HepG2 (cell line): ENCODE results near the gene CAMTA1. TPM values are rescaled to one million over a fixed set of nuclear protein-coding genes. Genes with fewer than 3 reads are reported as not detected.
"Not testable (repeated sequence)": the region's sequence is repeated elsewhere in the genome, so short reads cannot be mapped to it uniquely, and the experiment has no call there.

Source experiments
- ATAC-seq: fragments of 200-7000 bp; cut with Tn5 transposase; 3 replicates; pipeline ENCODE4 v1.9.1; 2020; ENCODE audit warnings: mild to moderate bottlenecking, moderate library complexity
- BruUV-seq: library from RNA; stranded (reverse); fragments of 400-500 nt; replicated peaks from 2 replicates; lab custom pipeline; 2021; lab: Mats Ljungman, UMichigan
- CTCF ChIA-PET: fragments of 300-600 bp; formaldehyde crosslinking; extraction: SDS; loops from one replicate; lab custom pipeline; 2021; ENCODE audit warnings: low total read pairs, inconsistent platforms, low intra/inter-chr PET ratio; lab: Yijun Ruan, JAX
- POLR2A ChIA-PET: fragments of 350-600 bp; sonication (Branson Sonifier 250); formaldehyde crosslinking; loops from one replicate; lab custom pipeline; 2020; ENCODE audit warnings: antibody characterized with exemption, inconsistent platforms; lab: Yijun Ruan, JAX
- DNase-seq: peaks from one replicate; pipeline ENCODE4 v3.0.0-alpha.2; 2015; ENCODE audit warnings: low spot score
- FAIRE-seq: peaks from 3 replicates; lab custom pipeline; 2011; peaks lifted over from hg19 to GRCh38; lab: Jason Lieb, UNC
- H2AFZ ChIP-seq: one replicate; pipeline ENCODE4 v1.6.1; 2011; ENCODE audit warnings: low read length, inconsistent platforms
- H3K27ac ChIP-seq: fragments of 300-600 bp; 3 replicates; pipeline ENCODE4 v1.8.0; 2011; ENCODE audit warnings: mixed run types, mild to moderate bottlenecking, mixed read lengths, low read length, inconsistent platforms; ENCODE audit not compliant: insufficient read depth; ENCODE audit errors: extremely low read length
- H3K27me3 ChIP-seq, 2 experiments: fragments of 200-600 bp in 1 of 2; 2 replicates in 1 of 2; 3 replicates in 1 of 2; pipeline versions ENCODE4 v1.6.0 to v1.8.0; 2011; ENCODE audit warnings: low read length in 2 of 2, mild to moderate bottlenecking in 2 of 2, moderate library complexity in 2 of 2, inconsistent platforms in 1 of 2; ENCODE audit not compliant: insufficient read depth in 2 of 2, control insufficient read depth in 1 of 2
- H3K36me3 ChIP-seq, 2 experiments: fragments of 200-600 bp in 1 of 2; replicated peaks in 1 of 2; 2 replicates in 1 of 2; 3 replicates in 1 of 2; pipeline versions ENCODE4 v1.5.1 to v1.8.0; 2011; ENCODE audit warnings: low read length in 2 of 2, inconsistent platforms in 1 of 2; ENCODE audit not compliant: insufficient read depth in 2 of 2, control insufficient read depth in 1 of 2
- H3K4me1 ChIP-seq: 2 replicates; pipeline ENCODE4 v1.5.1; 2012; ENCODE audit warnings: low read length, inconsistent platforms; ENCODE audit not compliant: insufficient read depth
- H3K4me2 ChIP-seq: 2 replicates; pipeline ENCODE4 v1.6.0; 2011; ENCODE audit warnings: low read depth, low read length, inconsistent platforms
- H3K4me3 ChIP-seq, 3 experiments: fragments of 200-600 bp in 1 of 3; sonication (generic), shearing (Covaris generic) in 1 of 3; replicated peaks in 1 of 3; 2 replicates each; pipeline ENCODE4 v1.5.1; 2011 to 2016; ENCODE audit warnings: low read length in 3 of 3, inconsistent platforms in 2 of 3, low read depth in 2 of 3, mild to moderate bottlenecking in 2 of 3, control low read depth in 1 of 3, mixed read lengths in 1 of 3; ENCODE audit not compliant: insufficient read depth in 1 of 3
- H3K79me2 ChIP-seq: one replicate; pipeline ENCODE4 v1.6.1; 2011; ENCODE audit warnings: low read length, inconsistent platforms; ENCODE audit not compliant: insufficient read depth
- H3K9ac ChIP-seq: 2 replicates; pipeline ENCODE4 v1.6.0; 2011; ENCODE audit warnings: mild to moderate bottlenecking, low read depth, low read length, inconsistent platforms; ENCODE audit not compliant: insufficient read depth
- H3K9me3 ChIP-seq: 2 replicates; pipeline ENCODE4 v1.5.1; 2012; ENCODE audit warnings: mild to moderate bottlenecking, low read length
- H4K20me1 ChIP-seq: 2 replicates; pipeline ENCODE4 v1.6.0; 2011; ENCODE audit warnings: inconsistent platforms, mild to moderate bottlenecking, low read length, moderate library complexity; ENCODE audit not compliant: insufficient read depth
- ARHGAP35 ChIP-seq: sonication (generic); formaldehyde crosslinking; IDR thresholded peaks from 2 replicates; pipeline ENCODE4 v1.9.0; 2022; ENCODE audit warnings: mild to moderate bottlenecking, inconsistent platforms, moderate library complexity, missing genetic modification reagents, borderline replicate concordance
- WGBS: methylation state at CpG from one replicate; pipeline ENCODE4 v1.1.6; 2017; ENCODE audit warnings: low lambda C conversion rate; 5-methylcytosine and 5-hydroxymethylcytosine counted together
- in situ Hi-C: cut with HindIII; loops from 2 replicates; pipeline ENCODE4 v1.10.0; 2017; ENCODE audit warnings: low pct_unique_long_range_greater_than_20kb; ENCODE audit not compliant: extremely low pct_ligation_motif_present
- intact Hi-C: fragments of 100-400 bp; cut with micrococcal nuclease; formaldehyde crosslinking; loops from one replicate; pipeline ENCODE4 v1.10.0; 2022; ENCODE audit not compliant: unreplicated experiment
- polyA plus RNA-seq, 8 experiments: library from polyadenylated mRNA; depleted of rRNA in 3 of 8; stranded (reverse) in 7 of 8; unstranded in 1 of 8; fragments of >200 nt; fragmentation: Illumina TruSeq in 4 of 8; extraction: Trizol in 4 of 8; gene quantifications; 2 replicates each; pipeline versions ENCODE4 v1.2.1 to v1.2.3, GENCODE V29; 2011 to 2016; ENCODE audit warnings: low read depth in 4 of 8, missing spikeins in 1 of 8, mixed read lengths in 1 of 8; ENCODE audit not compliant: insufficient read depth in 1 of 8
- total RNA-seq, 5 experiments: library from RNA; depleted of rRNA; stranded (reverse); fragments of >200 nt; fragmentation: Illumina TruSeq; extraction: Trizol; gene quantifications; 2 replicates each; pipeline ENCODE4 v1.2.3, GENCODE V29; 2016; ENCODE audit warnings: low read depth in 1 of 5

Gene CAMTA1
- total and polyA plus RNA-seq, 2 of the 13 experiments (the other 11 are each of a cell fraction or from before 2014, with no cell fraction given), result 25.0 to 36.4 TPM

DNA sequence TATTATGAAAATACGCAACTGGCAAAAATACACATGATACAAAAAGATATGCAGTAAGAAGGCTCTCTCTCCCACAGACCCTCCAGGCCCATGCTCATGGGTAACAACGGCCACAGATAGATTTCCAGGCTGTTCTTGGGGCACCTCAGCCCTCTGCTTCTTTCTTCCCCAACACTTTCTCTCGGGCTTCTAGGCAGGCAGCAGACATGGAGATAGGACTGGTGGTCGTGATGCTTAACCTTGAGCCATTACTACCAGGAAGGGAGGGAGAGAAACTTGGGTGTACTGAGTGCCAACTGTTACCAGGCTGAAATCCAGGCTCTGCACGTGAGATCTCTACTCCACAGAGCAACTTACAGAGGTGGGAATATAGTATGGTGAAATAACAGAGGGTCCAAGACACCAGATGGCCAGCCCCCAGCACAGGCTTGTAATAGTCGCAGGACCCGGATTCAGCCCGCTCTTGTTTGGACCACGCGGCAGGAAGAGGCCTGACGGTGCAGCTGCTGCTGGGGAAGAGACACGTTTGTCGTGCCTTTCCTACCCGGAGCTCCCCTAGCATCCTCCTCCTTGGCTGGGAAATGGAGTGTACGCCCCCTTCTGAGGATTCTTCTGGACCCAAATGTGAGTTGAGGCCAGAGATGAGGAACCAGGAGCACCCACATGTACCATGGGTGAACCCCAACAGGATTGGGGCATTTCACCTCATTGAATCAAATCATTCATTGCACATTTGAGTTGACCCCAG, 544.8 kb downstream of the CAMTA1 start:
- no peak for ATAC-seq
- no peak overlapping the region for H3K9ac ChIP-seq
- WGBS, result 42% methylated on average over 13 of the region's 15 CpGs
- no peaks in the 10 kb centered on the region for H3K4me1 ChIP-seq
- intact Hi-C loops, result no loop called here
- H3K27me3 ChIP-seq, result peaks cover 0 to 1% of the 10 kb centered on the region in 2 experiments; a peak in 1 of 5 replicates
- no peak overlapping the region for H3K27ac ChIP-seq
- no peak for TF ChIP-seq ARHGAP35
- no peak overlapping the region for H3K4me2 ChIP-seq
- no peak overlapping the region for H2AFZ ChIP-seq
- no peaks in the 10 kb centered on the region for H3K9me3 ChIP-seq
- no peaks in the 10 kb centered on the region for H3K79me2 ChIP-seq
- in situ Hi-C loops, result no loop called here
- CTCF ChIA-PET, result no interaction called here
- no peak for FAIRE-seq
- POLR2A ChIA-PET, result no interaction called here
- H3K4me3 ChIP-seq, result no peak overlapping the region
- H3K36me3 ChIP-seq, result no peaks in the 10 kb centered on the region
- no TSS peak for BruUV-seq
- no peak for DNase-seq
- no peaks in the 10 kb centered on the region for H4K20me1 ChIP-seq

DNA sequence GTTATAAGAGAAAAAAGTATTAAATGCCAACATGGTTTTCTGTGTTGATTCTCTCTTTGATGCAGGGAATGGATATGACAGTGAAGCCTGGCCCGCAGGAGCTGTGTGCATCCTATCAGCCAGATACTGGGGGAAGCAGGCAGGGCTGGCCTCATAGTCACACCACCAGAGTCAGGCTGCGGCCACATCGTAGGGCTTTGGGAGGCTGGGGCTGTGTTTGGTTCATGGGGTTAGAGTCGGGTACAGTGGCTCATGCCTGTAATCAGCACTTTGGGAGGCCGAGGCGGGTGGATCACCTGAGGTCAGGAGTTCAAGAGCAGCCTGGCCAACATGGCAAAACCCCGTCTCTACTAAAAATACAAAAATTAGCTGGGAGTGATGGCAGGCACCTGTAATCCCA, 545.5 kb downstream of the CAMTA1 start:
- in situ Hi-C loops, result not testable (repeated sequence)
- 57% methylated on average over 5 of the region's 7 CpGs for WGBS

More for the DNA sequence above, 545.5 kb downstream of the CAMTA1 start:
- H3K27me3 ChIP-seq, DNase-seq, H4K20me1 ChIP-seq, H3K27ac ChIP-seq, H3K79me2 ChIP-seq, BruUV-seq, ATAC-seq, H2AFZ ChIP-seq, H3K4me3 ChIP-seq, H3K4me1 ChIP-seq, CTCF ChIA-PET, H3K4me2 ChIP-seq, POLR2A ChIA-PET, intact Hi-C loops, H3K9ac ChIP-seq, FAIRE-seq, H3K36me3 ChIP-seq, H3K9me3 ChIP-seq: not testable (repeated sequence)
